NCI-H2171 (cell line): ENCODE measurements around the gene LSS.
"Not testable (repeated sequence)": the region's sequence is repeated elsewhere in the genome, so short reads cannot be mapped to it uniquely, and the experiment has no call there.

ENCODE experiments used
- DNase-seq: peaks from one replicate; lab custom pipeline; 2025; lab: John Stamatoyannopoulos, UW

The LSS gene

GRCh38 chr21:46185716-46186115, 42.9 kb downstream of the LSS start:
- no peak for DNase-seq

DNA sequence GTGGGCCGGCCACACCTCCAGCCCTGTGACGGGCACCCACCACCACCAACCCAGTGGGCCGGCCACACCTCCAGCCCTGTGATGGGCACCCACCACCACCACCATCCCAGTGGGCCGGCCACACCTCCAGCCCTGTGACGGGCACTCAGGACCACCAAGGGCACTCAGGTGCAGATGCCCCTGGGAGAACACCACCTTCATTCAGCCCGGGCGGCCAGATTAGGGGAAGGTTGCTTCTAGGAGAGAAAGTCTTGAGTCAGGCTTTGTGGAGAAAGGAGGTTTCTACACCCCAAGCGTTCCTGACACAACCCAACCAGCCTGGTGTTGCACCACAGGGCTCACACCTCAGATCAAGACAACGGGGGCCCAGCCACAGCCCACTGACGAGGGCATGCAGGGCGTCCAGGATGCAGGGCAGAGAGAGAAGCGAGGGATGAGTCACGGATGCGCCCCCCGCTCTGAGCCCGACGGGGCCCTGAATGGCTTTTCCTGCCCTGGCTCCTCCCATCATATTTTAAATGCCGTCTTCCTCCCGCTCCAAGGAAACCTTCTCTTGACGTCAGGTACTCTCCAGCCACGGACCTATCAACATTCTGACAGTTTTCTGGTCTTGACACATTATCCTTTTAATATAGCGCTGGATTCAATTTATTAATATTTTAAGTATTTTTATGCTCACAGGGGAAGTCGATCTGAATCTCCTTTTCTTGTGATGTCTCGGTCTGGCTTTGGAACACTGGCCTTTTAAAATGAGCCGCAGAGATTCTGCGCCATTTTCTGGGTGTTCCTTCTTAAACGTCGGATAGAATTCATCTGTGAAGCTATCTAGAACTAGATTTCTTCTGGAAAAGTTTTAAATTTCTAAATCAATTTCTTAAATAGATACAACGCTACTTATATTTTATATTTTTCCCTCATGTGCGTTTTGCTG, 43.7 kb downstream of the LSS start:
- peak; percentile 79 for DNase-seq

DNA sequence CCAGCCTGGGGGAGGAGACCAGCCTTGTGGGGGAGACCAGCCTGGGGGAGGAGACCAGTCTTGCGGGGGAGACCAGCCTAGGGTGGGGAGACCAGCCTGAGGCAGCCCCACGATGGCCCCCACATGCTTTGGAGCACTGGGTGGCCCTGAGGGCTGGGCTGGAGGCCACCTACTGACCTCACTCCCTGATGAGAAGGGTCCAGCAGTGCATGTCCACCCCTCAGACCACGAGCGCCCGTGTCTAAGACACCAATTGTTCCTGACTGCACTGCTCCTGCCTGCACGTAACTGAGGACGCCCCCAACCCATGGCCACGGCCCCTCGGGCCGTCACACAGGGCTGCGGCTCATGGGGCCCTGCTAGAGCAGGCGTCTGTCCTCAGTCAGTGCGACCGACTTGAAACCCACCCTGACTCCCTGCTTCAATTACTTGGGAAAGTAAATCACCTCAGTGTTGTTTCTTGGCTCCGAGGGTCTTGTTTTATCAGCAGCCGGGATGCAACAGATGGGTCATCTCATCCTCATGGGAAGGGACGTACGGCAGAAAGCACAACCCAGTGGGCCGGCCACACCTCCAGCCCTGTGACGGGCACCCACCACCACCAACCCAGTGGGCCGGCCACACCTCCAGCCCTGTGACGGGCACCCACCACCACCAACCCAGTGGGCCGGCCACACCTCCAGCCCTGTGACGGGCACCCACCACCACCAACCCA, 44.5 kb downstream of the LSS start, which contains the start of gene SPATC1L:
Gene SPATC1L (minus strand): TSS at position 550 of the 715 bp plus-strand sequence. CDS start 1,643 bp downstream, outside the sequence.
- peak; percentile 77 for DNase-seq

GRCh38 chr21:46183337-46183909, 45.2 kb downstream of the LSS start:
- not testable (repeated sequence) for DNase-seq

DNA sequence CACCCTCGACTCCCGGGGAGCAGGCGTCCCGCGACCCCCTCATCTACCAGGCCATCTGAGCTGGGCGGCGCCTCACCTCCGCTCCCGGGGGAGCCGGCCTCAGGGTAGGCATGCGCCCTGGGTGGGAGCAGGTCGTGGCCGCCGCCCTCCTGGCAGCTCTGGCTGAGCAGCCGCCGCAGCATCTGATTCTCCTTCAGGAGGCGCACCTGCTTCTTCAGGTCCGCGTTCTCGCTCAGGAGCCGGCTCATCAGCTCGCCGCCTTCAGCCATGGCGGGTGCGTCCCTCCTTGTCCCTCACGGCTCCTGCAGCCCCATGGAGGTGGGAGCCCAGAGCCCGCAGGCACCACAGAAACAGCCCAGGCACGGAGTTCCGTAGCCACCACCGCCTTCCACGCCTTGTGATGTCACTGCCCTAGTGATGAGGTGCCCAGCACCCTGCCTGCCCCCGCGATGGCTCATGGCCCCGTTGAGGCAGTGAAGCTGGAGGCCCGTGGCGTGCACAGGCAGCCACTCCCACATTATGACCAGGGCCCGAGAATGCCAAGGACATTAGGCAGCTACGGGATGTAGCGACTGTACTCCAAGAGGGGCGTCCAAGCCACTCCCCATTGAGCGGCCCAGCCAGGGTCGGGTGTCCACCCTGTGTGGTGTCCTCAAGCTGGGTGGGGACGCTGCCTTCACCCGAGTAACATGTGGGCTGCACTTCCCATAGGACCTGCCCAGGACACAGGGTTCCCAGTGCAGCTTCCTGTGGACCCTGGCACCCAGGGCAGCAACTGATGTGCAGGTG, 45.8 kb downstream of the LSS start:
- no peak for DNase-seq

- no peak for DNase-seq
Observed at GRCh38 chr21:46181953-46182547, 46.5 kb downstream of the LSS start.

DNA sequence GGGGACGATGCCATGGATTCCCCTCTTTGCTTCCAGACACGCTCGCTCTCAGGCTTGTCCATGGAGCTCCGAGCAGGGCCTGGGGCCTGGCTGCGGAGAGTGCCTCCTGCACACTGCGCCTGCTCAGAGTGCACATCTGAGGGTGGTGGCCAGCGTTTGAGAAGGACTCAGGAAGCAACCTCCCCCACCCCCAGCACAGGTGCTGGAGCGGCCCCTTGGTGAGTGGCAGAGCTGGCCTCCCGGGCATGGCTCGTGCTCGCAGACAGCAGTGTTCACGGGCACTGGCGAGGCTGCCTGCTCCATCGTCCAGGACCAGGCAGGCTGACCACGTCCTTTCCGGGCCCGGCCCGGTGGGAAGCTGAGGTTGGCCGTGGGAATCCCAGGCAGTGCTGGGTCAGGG, 47.1 kb downstream of the LSS start:
- DNase-seq: no peak

GRCh38 chr21:46180778-46181391, 47.7 kb downstream of the LSS start:
- DNase-seq: no peak

GRCh38 chr21:46180079-46180722, 48.4 kb downstream of the LSS start:
- DNase-seq: no peak

DNA sequence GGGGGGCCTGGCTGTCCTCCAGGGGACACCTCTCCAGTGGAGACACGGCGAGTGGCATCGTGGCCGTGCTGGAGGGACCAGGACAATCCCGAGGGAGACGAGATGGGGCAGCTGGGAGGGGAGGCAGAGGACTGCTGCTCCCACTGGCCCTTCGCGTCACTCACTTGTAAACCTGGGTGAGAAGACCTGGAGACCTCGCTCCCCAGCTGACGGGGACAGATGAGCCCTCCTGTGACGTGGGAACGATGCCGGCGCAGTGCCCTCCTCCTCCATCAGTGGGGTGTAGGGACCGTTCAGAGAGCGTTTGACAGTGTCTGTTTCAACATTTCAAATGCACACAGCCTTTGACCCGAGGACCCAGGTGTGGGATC, 48.9 kb downstream of the LSS start:
- no peak for DNase-seq

DNA sequence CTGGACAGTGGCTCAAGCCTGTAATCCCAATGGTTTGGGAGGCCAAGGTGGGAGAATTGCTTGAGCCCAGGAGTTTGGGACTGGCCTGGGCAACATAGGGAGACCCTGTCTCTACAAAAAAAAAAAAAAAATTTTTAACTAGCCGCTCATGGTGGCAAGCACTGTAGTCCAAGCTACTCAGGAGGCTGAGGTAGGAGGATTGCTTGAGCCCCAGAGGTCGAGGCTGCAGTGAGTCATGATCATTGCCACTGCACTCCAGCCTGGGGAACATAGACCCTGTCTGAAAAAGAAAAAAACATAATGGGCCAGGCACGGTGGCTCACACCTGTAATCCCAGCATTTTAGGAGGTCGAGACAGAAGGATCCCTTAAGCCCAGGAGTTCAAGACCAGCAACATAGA, 49.6 kb downstream of the LSS start:
- DNase-seq: no peak

GRCh38 chr21:46176443-46177129, 52.0 kb downstream of the LSS start:
- DNase-seq: not testable (repeated sequence)

DNA sequence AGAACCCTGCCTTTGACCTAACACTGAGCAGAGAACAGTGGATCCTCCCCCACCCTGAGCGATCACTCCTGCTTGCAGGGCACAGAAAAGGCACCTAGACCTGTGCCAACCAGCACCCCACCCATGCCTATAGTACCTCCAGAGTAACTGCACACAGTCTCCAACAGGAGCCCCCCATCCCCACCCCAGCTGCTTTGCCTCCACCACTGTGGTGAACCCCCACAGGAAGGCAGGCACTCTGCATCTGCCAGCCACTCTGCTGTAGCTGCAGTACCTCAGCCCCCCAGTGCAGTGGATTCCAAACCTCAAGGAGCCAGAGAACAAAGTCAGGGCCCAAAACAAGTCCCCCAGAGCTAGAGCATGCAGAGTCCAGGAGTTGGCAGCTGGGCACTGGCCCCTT, 55.0 kb downstream of the LSS start:
- DNase-seq: no peak

DNA sequence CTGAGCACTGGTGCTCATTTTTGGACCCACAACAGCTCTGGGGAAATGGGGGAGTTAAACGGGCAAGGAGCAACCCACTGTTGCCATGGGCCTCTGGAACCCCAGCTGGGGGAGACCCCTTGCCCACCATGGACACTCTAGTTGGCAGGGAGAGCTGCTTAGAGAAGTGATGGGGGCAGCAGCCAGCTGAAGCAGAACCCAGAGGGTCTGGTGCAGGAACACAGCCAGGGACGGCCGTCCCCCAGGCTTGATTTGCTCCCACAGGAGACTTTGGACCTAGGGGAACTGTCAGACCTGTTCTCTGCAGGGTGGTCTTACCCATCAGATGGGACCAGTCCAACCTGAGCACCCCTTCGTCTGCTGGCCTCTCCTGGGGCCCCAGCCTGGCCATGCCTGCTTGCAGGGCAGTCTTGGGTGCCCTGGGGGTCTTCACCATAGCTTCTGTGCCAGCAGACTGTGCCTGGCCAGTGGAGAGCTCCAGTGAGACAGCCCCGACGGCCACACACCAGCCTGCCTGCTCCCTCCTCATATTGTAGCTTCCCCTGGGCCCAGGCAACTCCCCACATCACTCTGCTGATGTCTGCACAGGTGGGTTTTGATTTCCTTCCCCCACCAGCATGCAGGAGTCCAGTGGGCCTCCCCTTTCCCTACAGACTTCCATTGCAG, 55.6 kb downstream of the LSS start:
- no peak for DNase-seq

DNA sequence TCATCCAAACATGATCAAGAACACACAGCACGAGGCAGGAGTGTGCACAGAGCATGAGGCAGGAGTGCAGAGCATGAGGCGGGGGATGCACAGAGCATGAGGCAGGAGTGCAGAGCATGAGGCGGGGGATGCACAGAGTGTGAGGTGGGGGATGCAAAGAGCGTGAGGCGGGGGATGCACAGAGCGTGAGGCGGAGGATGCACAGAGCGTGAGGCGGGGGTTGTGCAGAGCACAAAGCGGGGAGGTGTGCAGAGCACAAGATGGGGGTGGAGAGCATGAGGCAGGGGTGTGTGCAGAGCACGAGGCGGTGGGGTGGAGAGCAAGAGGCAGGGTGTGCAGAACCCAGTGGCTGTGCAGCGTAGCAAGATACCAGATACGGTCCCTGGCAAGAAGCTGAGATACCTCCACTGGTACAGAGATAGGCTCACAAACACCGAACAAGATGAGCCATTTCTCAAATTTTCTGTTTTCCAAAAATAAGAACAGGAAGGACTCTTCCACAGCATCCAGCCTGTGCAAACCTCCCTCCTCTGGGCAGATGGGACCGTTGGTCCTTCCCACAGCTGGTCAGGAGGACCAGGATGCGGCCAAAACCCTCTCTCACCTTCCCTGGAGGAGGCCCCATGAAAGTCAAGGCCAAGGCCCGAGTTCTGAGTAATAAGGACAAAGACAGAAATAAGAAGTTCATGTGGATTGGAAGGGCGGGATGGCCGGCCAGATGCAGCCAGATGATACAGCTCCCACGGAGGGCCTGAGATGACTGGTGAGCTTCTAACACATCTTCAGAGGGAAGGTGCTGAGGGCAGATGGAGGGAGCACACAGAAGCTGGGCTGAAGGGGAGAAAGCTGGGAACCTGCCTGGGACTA, 56.3 kb downstream of the LSS start:
- no peak for DNase-seq

- no peak for DNase-seq
Observed at GRCh38 chr21:46171585-46171984, 57.0 kb downstream of the LSS start.

GRCh38 chr21:46170436-46171193, 58.0 kb downstream of the LSS start:
- DNase-seq: not testable (repeated sequence)
